Smooth muscle cell (in vitro differentiated cells): ENCODE measurements around the gene TRIAP1. TPM values are rescaled to one million over a fixed set of nuclear protein-coding genes. Genes with fewer than 3 reads are reported as not detected.

Source experiments
- DNase-seq: peaks from one replicate; lab custom pipeline; 2025; ENCODE audit not compliant: unreplicated experiment; lab: John Stamatoyannopoulos, UW
- H2AFZ ChIP-seq: fragments of 200-600 bp; sonication (generic); 2 replicates; pipeline ENCODE4 v1.6.0; 2016; ENCODE audit warnings: antibody characterized with exemption, low read depth, mild to moderate bottlenecking
- H3F3A ChIP-seq: fragments of 200-600 bp; sonication (generic); 2 replicates; pipeline ENCODE4 v1.6.0; 2017; ENCODE audit warnings: antibody characterized with exemption, low read depth
- H3K27ac ChIP-seq: fragments of 200-600 bp; sonication (generic); 2 replicates; pipeline ENCODE4 v1.5.1; 2016; ENCODE audit warnings: low read depth, mild to moderate bottlenecking
- H3K27me3 ChIP-seq: fragments of 200-600 bp; sonication (generic); 2 replicates; pipeline ENCODE4 v1.6.1; 2016; ENCODE audit warnings: low read depth, mild to moderate bottlenecking
- H3K36me3 ChIP-seq: fragments of 200-600 bp; sonication (generic); 2 replicates; pipeline ENCODE4 v1.5.1; 2016; ENCODE audit warnings: low read depth
- H3K4me1 ChIP-seq: fragments of 200-600 bp; sonication (generic); 2 replicates; pipeline ENCODE4 v1.5.1; 2016; ENCODE audit warnings: low read depth
- H3K4me2 ChIP-seq: fragments of 200-600 bp; sonication (generic); 2 replicates; pipeline ENCODE4 v1.6.0; 2016; ENCODE audit warnings: mild to moderate bottlenecking
- H3K4me3 ChIP-seq: fragments of 200-600 bp; sonication (generic); 2 replicates; pipeline ENCODE4 v1.5.1; 2016; ENCODE audit warnings: mild to moderate bottlenecking
- H3K79me2 ChIP-seq: fragments of 200-600 bp; sonication (generic); 2 replicates; pipeline ENCODE4 v1.6.0; 2016; ENCODE audit warnings: low read depth, mild to moderate bottlenecking
- H3K9ac ChIP-seq: fragments of 200-600 bp; sonication (generic); 2 replicates; pipeline ENCODE4 v1.6.0; 2016; ENCODE audit warnings: low read depth
- H3K9me3 ChIP-seq: fragments of 200-600 bp; sonication (generic); replicated peaks from 2 replicates; pipeline ENCODE4 v1.5.1; 2016; ENCODE audit warnings: low read depth
- H4K20me1 ChIP-seq: fragments of 200-600 bp; sonication (generic); 2 replicates; pipeline ENCODE4 v1.6.0; 2016; ENCODE audit warnings: low read depth
- WGBS: methylation state at CpG from one replicate; pipeline ENCODE4 v1.1.7; 2016; ENCODE audit warnings: low lambda C conversion rate; 5-methylcytosine and 5-hydroxymethylcytosine counted together
- polyA plus RNA-seq: library from polyadenylated mRNA; unstranded; fragments of >200 nt; fragmentation: Nextera tagmentation; extraction: Ambion mirVana; gene quantifications from 2 replicates; pipeline ENCODE4 v1.2.1, GENCODE V29; 2016
- total RNA-seq: library from RNA; depleted of rRNA; stranded (reverse); fragments of >200 nt; gene quantifications from 2 replicates; pipeline ENCODE4 v1.2.3, GENCODE V29; 2014
- TF ChIP-seq, protein P1 (sequence below): fragments of 200-600 bp; sonication (generic); IDR thresholded peaks from 2 replicates; pipeline ENCODE4 v1.5.1; 2017; ENCODE audit warnings: borderline replicate concordance, mild to moderate bottlenecking, antibody characterized with exemption; ENCODE audit not compliant: insufficient read depth, poor library complexity, severe bottlenecking

Gene TRIAP1
- total RNA-seq, result 47.1 and 54.8 TPM in 2 replicates
- polyA plus RNA-seq, result 67.0 and 70.6 TPM in 2 replicates

DNA sequence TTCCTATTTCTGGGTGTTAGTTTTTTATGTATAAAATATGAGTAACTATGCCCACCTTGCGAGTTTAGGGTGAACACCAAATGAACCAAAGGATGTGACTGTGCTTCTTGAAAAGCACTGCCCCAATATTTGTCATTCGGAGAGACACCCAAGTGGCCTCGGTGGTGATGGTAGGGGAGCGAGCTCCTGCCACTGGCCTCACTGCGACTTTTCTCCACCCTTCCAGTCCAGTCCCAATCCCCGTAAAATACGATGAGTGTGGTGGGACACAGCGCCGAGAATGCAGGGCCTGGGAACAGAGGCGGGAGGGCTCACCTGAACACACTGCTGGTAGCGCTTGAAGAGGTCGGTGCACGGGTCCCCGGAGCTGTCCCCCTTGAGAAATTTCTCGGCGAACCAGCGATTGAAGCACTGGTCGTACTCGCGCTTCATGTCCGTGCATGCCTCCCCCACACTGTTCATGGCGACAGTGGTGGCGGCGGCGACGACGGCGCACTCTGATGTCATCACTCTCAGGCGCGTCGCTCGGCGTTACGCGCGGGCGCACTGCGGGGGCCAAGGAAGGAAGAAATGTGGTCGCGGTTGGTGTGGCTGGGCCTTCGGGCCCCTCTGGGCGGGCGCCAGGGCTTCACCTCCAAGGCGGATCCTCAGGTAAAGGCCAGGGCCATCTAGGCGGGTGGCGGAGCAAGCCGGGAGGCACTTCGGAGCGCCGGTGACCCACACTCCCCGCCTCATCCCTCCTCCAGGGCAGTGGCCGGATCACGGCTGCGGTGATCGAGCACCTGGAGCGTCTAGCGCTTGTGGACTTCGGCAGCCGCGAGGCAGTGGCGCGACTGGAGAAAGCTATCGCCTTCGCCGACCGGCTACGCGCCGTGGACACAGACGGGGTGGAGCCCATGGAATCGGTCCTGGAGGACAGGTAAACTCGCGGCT is at the start of gene TRIAP1, which contains the start of gene GATC:
Gene TRIAP1 (minus strand): TSS at position 474 of the 933 bp plus-strand sequence. CDS start 12 bp downstream, at position 462.
Gene GATC (plus strand): TSS at position 534 of the 933 bp plus-strand sequence. CDS start 37 bp downstream, at position 571.
- Histone ChIP-seq H4K20me1 (no peaks in the 10 kb centered on the region), H2AFZ (peak within 1 kb of the TSS; percentile 76), H3K36me3 (no peaks in the 10 kb centered on the region), H3F3A (peaks cover 7% of the 10 kb centered on the region), H3K27ac (peak within 1 kb of the TSS; percentile 89), H3K4me2 (peak within 1 kb of the TSS; percentile 94), H3K79me2 (peaks cover 64% of the 10 kb centered on the region), H3K4me3 (peak within 1 kb of the TSS; percentile 80), H3K27me3 (no peaks in the 10 kb centered on the region), H3K9ac (peak within 1 kb of the TSS; percentile 90), H3K4me1 (peaks cover 9% of the 10 kb centered on the region), H3K9me3 (no peaks in the 10 kb centered on the region)
- under 1% methylated on average over 69 of the region's 73 CpGs for WGBS
- DNase-seq, result peak; percentile 70
- TF ChIP-seq, protein P1, sequence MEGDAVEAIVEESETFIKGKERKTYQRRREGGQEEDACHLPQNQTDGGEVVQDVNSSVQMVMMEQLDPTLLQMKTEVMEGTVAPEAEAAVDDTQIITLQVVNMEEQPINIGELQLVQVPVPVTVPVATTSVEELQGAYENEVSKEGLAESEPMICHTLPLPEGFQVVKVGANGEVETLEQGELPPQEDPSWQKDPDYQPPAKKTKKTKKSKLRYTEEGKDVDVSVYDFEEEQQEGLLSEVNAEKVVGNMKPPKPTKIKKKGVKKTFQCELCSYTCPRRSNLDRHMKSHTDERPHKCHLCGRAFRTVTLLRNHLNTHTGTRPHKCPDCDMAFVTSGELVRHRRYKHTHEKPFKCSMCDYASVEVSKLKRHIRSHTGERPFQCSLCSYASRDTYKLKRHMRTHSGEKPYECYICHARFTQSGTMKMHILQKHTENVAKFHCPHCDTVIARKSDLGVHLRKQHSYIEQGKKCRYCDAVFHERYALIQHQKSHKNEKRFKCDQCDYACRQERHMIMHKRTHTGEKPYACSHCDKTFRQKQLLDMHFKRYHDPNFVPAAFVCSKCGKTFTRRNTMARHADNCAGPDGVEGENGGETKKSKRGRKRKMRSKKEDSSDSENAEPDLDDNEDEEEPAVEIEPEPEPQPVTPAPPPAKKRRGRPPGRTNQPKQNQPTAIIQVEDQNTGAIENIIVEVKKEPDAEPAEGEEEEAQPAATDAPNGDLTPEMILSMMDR, result no peak

DNA sequence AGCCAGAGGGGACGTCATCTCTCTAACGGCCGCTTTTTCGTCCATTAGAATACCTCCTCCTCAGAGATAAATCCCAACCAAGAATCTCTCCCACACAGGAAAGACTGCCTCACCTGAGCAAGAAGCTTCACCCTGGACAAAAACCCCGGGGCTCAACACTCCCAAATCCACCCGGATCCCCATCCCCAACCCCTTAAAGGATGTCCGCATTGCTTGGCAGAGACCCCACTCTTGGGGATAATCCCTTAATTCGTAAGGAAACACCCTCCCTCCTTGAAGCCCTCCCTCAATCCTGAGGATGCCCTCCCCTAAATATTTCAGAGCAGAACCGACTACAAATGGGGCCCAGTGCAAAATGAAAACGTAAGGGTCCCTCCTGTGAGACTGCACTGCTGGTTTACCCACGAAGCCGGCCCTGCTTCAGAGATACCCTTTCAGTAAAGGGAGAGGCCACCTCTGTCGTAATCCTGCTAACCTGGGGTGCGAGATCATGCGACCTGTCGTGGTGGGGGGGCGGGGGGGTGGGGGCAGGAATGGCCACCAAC is 49.1 kb upstream of the TRIAP1 start:
- no peaks in the 10 kb centered on the region for H3K27me3 ChIP-seq
- H3K36me3 ChIP-seq, result no peaks in the 10 kb centered on the region
- peak overlapping the region; percentile 94 for H3K4me2 ChIP-seq
- peak overlapping the region; percentile 86 for H3K4me3 ChIP-seq
- WGBS, result 5% methylated on average over 17 of the region's 17 CpGs
- no peak for DNase-seq
- H4K20me1 ChIP-seq, result peaks cover 18% of the 10 kb centered on the region
- H3K79me2 ChIP-seq, result peaks cover 35% of the 10 kb centered on the region
- TF ChIP-seq, protein P1, result no peak
- H3K9me3 ChIP-seq, result no peaks in the 10 kb centered on the region
- peak overlapping the region; percentile 65 for H3K9ac ChIP-seq
- H3K27ac ChIP-seq, result peak overlapping the region; percentile 42
- peaks cover 12% of the 10 kb centered on the region for H3F3A ChIP-seq
- peaks cover 24% of the 10 kb centered on the region for H3K4me1 ChIP-seq
- peak overlapping the region; percentile 69 for H2AFZ ChIP-seq

DNA sequence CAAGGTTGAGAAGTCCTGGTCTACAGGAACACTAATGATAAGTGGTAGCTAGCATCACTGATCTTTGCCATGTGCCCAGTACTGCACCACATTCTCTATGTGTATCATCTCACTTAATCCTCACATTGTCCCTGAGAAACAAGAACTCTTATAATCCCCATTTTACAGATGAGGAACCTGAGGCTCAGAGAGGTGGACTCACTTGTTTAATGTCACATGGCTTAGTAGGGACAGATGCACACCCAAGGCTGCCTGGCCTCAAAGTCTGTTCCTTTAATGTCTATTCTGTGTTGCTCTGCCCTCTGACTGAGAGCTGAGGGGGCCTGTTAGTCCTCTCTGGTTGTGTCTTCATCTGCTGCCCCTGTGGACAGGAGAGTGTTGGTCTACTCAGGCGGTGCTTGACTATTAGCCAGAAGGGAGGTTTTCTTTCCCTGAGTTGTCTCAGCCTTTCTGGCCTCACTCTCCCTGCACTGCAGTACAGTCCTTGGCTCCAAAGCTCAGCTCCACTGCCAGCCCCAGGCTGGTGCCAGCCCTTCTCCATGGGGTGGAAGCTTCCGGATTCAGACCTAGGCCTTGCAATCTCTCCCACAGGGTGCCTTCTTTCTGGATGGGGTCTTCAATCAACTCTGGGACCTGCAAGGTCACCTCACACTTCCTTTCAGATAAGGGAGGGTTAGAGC is 44.8 kb upstream of the TRIAP1 start:
- Histone ChIP-seq H3K27me3 (no peaks in the 10 kb centered on the region), H3K9ac (no peak overlapping the region), H3K4me3 (no peak overlapping the region), H3K4me2 (no peak overlapping the region), H3F3A (no peaks in the 10 kb centered on the region), H4K20me1 (no peaks in the 10 kb centered on the region), H3K79me2 (peaks cover 12% of the 10 kb centered on the region), H3K9me3 (no peaks in the 10 kb centered on the region), H3K4me1 (peaks cover 10% of the 10 kb centered on the region), H2AFZ (no peak overlapping the region), H3K36me3 (no peaks in the 10 kb centered on the region), H3K27ac (no peak overlapping the region)
- DNase-seq, result no peak
- 98% methylated on average over 2 of the region's 2 CpGs for WGBS
- TF ChIP-seq, protein P1, result no peak
